Myocyte (in vitro differentiated cells): Measurements from ENCODE around the gene GPN2. TPM values are rescaled to one million over a fixed set of nuclear protein-coding genes. Genes with fewer than 3 reads are reported as not detected.
A peak's percentile ranks its signal among the peaks of the same experiment; 100 is the strongest.

ENCODE experiments used
- DNase-seq: peaks from one replicate; pipeline ENCODE4 v3.0.0-alpha.2; 2012; ENCODE audit warnings: low read depth
- total RNA-seq: library from RNA; depleted of rRNA; stranded (reverse); fragments of >200 nt; gene quantifications from 2 replicates; pipeline ENCODE4 v1.2.3, GENCODE V29; 2014

The GPN2 gene
- total RNA-seq, 1 donor from 2014 or later = 12.0 TPM

GRCh38 chr1:26833432-26834405, 56.4 kb downstream of the GPN2 start:
- DNase-seq = no peak

DNA sequence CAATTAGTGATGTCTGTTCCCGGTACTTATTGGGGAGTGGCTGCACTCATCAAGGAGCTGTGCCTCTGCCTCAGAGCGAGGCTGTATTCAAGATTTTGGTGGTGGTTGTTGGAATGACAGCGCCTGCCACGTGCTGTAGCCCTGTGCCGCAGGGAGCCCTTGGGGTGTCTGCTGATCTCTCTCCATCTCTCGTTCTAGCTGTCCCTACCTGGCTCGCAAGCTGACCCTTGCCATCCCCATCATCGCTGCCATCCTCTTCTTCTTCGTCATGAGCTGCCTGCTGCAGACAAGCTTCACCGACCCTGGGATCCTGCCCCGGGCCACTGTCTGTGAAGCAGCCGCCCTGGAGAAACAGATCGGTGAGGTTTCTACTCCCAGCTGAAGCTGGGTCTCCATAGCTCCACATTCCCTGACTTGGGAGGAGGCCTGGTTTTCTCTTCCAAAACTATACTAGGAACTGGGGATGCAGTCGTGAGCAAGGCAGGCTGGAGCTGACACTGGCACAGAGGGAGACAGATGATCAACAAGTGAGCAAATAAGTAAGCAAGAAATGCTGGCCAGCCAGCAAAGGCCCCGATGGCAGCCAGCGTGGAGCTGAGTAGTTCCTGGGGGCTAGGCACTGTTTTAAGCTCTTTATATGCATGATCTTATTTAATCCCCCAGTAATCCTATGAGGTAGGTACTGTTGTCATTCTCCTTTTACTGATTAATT, 57.7 kb downstream of the GPN2 start:
- DNase-seq = no peak

DNA sequence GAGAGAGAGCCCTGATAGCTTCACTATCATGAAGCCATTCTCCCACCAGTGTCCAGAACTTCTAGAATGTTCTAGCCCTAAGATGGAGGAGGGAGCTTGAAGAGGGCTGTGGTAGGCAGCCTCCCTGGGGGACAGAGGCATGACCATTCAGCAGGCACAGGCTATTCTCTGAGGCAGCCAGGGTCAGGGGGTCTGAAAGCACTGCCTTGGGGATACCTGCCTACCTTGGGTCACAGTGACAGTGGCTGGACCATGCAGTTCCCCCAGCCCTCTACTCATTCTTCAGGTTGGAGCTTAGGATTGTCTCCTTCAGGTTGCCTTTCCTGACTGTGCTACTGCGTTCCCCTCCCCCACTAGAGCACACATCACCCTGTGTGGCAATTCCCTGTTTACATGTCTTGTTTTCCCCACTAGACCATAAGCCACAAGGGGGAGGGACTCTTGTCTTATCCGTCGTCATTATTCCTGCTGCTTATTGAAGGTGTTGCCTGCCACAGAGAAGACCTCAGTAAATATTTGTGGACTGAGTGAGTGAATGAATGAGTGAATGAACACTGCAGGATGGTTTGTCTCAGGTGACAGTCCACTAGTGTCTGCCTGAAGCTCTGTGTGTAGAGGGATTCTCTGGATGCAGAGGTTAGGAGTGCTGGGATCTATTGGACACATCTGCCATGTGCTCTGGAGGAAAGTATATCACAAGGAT, 58.4 kb downstream of the GPN2 start:
- DNase-seq = no peak

GRCh38 chr1:26831059-26831458, 59.0 kb downstream of the GPN2 start:
- DNase-seq = no peak

GRCh38 chr1:26829184-26829911, 60.7 kb downstream of the GPN2 start:
- no peak for DNase-seq

GRCh38 chr1:26828411-26828991, 61.6 kb downstream of the GPN2 start:
- no peak for DNase-seq

DNA sequence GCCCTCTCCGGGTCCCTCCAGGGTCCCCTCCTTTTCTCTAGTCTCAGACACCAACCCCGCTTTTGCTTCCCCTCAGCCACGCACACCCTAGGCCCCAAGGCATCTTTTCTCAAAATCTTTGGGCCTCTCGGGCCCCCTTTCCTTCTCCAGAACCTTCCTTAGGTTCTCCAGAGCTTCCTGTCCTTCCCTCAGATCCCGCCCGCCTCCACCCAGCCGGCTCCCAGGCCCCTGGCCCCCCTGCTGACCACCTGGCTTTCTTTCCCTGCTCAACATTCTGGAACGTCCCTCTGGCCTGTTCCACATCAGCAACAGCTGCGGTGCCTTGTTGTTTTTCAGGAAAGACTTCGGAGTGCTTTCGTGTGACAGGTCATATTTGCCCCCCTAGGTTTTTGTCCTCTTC, 62.4 kb downstream of the GPN2 start:
- DNase-seq = peak; percentile 33

DNA sequence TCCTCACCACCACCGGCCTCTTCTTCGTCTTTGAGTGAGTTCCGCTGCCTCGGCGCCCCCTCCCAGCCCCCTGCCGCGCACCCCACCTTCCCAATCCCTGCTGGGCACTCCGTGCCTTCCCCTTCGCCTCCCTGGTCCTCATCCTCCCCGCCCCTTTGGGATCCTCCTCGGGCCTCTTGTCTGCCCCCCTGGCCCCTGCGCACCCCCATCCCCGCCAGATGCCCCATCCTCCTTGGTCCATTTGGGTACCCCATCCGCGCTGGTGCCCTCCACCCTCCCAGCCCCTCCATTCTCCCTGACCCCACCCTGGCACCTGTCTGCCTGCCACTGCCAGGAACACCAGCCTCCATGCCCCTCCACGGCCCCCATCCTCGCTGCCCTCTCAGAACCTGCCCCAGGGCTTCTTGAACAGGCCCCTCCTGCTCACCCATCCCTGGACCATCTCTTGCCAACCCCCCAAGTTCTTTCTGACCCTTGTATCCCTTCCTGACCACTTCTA, 62.9 kb downstream of the GPN2 start:
- no peak for DNase-seq

DNA sequence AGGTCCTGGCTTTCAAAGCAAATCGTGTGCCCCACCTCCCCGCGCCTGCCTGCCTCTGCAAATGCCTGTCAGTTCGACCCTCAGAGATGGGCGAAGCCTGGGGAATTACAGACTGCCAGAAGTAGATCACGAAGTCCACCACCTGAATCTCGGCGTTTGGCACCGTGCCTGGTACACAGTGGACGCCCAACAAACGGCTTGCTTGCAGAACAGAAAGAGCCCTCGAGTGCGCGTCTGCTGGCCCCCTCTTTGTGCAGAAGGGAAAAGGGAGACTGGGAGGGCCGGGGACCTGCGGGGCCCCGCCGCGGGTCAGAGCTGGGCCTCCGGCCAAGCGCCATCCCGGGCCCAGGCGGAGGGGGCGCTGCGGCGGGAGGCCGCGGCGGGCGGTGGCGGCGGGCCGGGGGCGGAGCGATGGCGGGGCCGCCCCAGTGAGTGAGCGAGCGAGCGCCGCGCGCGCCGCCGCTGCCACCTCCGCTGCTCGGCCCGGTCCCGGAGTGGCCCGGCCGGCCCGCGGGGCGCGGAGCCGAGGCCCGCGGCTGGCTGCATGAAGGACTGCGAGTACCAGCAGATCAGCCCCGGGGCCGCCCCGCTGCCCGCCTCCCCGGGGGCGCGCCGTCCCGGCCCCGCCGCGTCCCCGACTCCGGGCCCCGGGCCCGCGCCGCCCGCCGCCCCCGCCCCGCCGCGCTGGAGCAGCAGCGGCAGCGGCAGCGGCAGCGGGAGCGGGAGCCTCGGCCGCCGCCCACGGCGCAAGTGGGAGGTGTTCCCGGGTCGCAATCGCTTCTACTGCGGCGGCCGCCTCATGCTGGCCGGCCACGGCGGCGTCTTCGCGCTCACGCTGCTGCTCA, 63.6 kb downstream of the GPN2 start, which contains the start of gene ZDHHC18:
Gene ZDHHC18 (plus strand): TSS at position 428 of the 845 bp plus-strand sequence. CDS start 117 bp downstream, at position 545.
- DNase-seq = peak; percentile 63

Other genes starting within 250 kb of the GPN2 start
- 12.0 and 18.2 TPM in 2 replicates for gene ARID1A, start 194.3 kb downstream of the GPN2 start, total RNA-seq
- 18.0 and 18.6 TPM in 2 replicates for gene PIGV, start 102.3 kb downstream of the GPN2 start, total RNA-seq
- gene ZDHHC18, start 63.6 kb downstream of the GPN2 start, total RNA-seq = 11.8 and 11.9 TPM in 2 replicates
- gene SFN, start 27.1 kb downstream of the GPN2 start, total RNA-seq = not detected in 2 replicates
- gene GPATCH3, start 10.2 kb upstream of the GPN2 start, total RNA-seq = 6.3 and 6.5 TPM in 2 replicates
- gene NR0B2, start 23.7 kb upstream of the GPN2 start, total RNA-seq = not detected in 2 replicates
- 35.7 and 43.0 TPM in 2 replicates for gene NUDC, start 31.5 kb upstream of the GPN2 start, total RNA-seq
- gene KDF1, start 70.2 kb upstream of the GPN2 start, total RNA-seq = not detected in 2 replicates
- 4.7 and 5.4 TPM in 2 replicates for gene TRNP1, start 103.4 kb upstream of the GPN2 start, total RNA-seq
- 0.94 and 5.2 TPM in 2 replicates for gene TENT5B, start 122.6 kb upstream of the GPN2 start, total RNA-seq